ENCODE results near the gene STAT2.

- TF ChIP-seq CTCF (conservative IDR thresholded peaks at IDR 0.05 in 1 of 2, IDR thresholded peaks at IDR 0.05 in 1 of 2; ENCODE audit: extremely low read depth in 1 of 2, insufficient read depth in 1 of 2, low read depth in 1 of 2, low read length in 2 of 2) (no peak), EZH2 (IDR thresholded peaks at IDR 0.05; ENCODE audit: borderline replicate concordance, low read length) (no peak)
These were observed 26.7 kb downstream of the STAT2 start for GRCh38 chr12:56333197-56333678.
